Endothelial cell of umbilical vein (primary cell): ENCODE measurements around the gene REPS1. TPM values are rescaled to one million over a fixed set of nuclear protein-coding genes. Genes with fewer than 3 reads are reported as not detected.

Source experiments
- BruUV-seq: library from RNA; stranded (reverse); fragments of 400-500 nt; replicated peaks from 2 replicates; lab custom pipeline; 2021; lab: Mats Ljungman, UMichigan
- CTCF ChIA-PET: fragments of 300-600, 350-600 bp; sonication (Branson Sonifier 250); formaldehyde crosslinking; loops from one replicate; lab custom pipeline; 2021; ENCODE audit warnings: antibody characterized with exemption, inconsistent platforms; lab: Charles Lee
- POLR2A ChIA-PET: fragments of 300-600, 350-600 bp; sonication (Branson Sonifier 250); formaldehyde crosslinking; loops from one replicate; lab custom pipeline; 2021; ENCODE audit warnings: antibody characterized with exemption, inconsistent platforms; lab: Charles Lee
- DNase-seq: peaks from one replicate; pipeline ENCODE4 v3.0.0-alpha.2; 2011; ENCODE audit warnings: low read depth, low spot score
- FAIRE-seq: peaks from 2 replicates; lab custom pipeline; 2011; peaks lifted over from hg19 to GRCh38; lab: Jason Lieb, UNC
- H2AFZ ChIP-seq: 2 replicates; pipeline ENCODE4 v1.6.0; 2012; ENCODE audit warnings: low read depth, low read length, control low read depth, inconsistent platforms
- H3K27ac ChIP-seq: 2 replicates; pipeline ENCODE4 v1.5.1; 2011; ENCODE audit warnings: low read depth, mild to moderate bottlenecking, control low read depth, low read length, moderate library complexity; ENCODE audit not compliant: insufficient read depth
- H3K27me3 ChIP-seq, 2 experiments: 2 replicates each; pipeline versions ENCODE4 v1.6.0 to v1.6.1; 2011; ENCODE audit warnings: low read length in 2 of 2, mixed read lengths in 1 of 2; ENCODE audit not compliant: control insufficient read depth in 2 of 2, insufficient read depth in 2 of 2
- H3K36me3 ChIP-seq, 2 experiments: 2 replicates in 1 of 2; 3 replicates in 1 of 2; pipeline ENCODE4 v1.5.1; 2011; ENCODE audit warnings: low read length in 2 of 2, mild to moderate bottlenecking in 1 of 2, moderate library complexity in 1 of 2; ENCODE audit not compliant: control insufficient read depth in 2 of 2, insufficient read depth in 2 of 2; ENCODE audit errors: extremely low read depth in 1 of 2
- H3K4me1 ChIP-seq: 3 replicates; pipeline ENCODE4 v1.5.1; 2011; ENCODE audit warnings: mild to moderate bottlenecking, low read length; ENCODE audit not compliant: control insufficient read depth, insufficient read depth; ENCODE audit errors: extremely low read depth
- H3K4me2 ChIP-seq: 2 replicates; pipeline ENCODE4 v1.6.1; 2011; ENCODE audit warnings: low read length, control low read depth, mixed read lengths; ENCODE audit not compliant: insufficient read depth
- H3K4me3 ChIP-seq, 3 experiments: fragments of 200-600 bp in 1 of 3; sonication (generic), shearing (Covaris generic) in 1 of 3; replicated peaks in 1 of 3; 2 replicates each; pipeline ENCODE4 v1.5.1; 2011 to 2016; ENCODE audit warnings: control low read depth in 3 of 3, low read length in 3 of 3, mild to moderate bottlenecking in 2 of 3, inconsistent platforms in 1 of 3, low read depth in 1 of 3, moderate library complexity in 1 of 3; ENCODE audit not compliant: insufficient read depth in 1 of 3
- H3K79me2 ChIP-seq: 2 replicates; pipeline ENCODE4 v1.6.0; 2012; ENCODE audit warnings: low read length, inconsistent platforms; ENCODE audit not compliant: control insufficient read depth, insufficient read depth
- H3K9ac ChIP-seq: replicated peaks from 2 replicates; pipeline ENCODE3; 2011; ENCODE audit warnings: low read length, control low read depth; ENCODE audit not compliant: insufficient read depth; ENCODE audit errors: extremely low read depth
- H3K9me1 ChIP-seq: replicated peaks from 3 replicates; pipeline ENCODE4 v1.6.0; 2011; ENCODE audit warnings: mild to moderate bottlenecking, low read length; ENCODE audit not compliant: control insufficient read depth, insufficient read depth; ENCODE audit errors: extremely low read depth
- H3K9me3 ChIP-seq: replicated peaks from 2 replicates; pipeline ENCODE4 v1.5.1; 2012; ENCODE audit warnings: low read length, inconsistent platforms; ENCODE audit not compliant: control insufficient read depth, insufficient read depth
- H4K20me1 ChIP-seq: replicated peaks from 2 replicates; pipeline ENCODE3; 2011; ENCODE audit warnings: mild to moderate bottlenecking, low read length; ENCODE audit not compliant: control insufficient read depth, insufficient read depth; ENCODE audit errors: extremely low read depth
- EZH2 ChIP-seq: IDR thresholded peaks from 2 replicates; pipeline ENCODE4 v1.6.1; 2012; ENCODE audit warnings: borderline replicate concordance, low read depth, mild to moderate bottlenecking, moderate library complexity, low read length, inconsistent platforms; ENCODE audit not compliant: severe bottlenecking
- FOS ChIP-seq: IDR thresholded peaks from 2 replicates; pipeline ENCODE4 v1.6.1; 2011; ENCODE audit warnings: mild to moderate bottlenecking, low read length, moderate library complexity, borderline replicate concordance; ENCODE audit not compliant: insufficient read depth
- GATA2 ChIP-seq: IDR thresholded peaks from 2 replicates; pipeline ENCODE4 v1.7.0; 2011; ENCODE audit warnings: low read depth, mild to moderate bottlenecking, moderate library complexity, mixed read lengths, low read length; ENCODE audit not compliant: insufficient read length, insufficient read depth
- JUN ChIP-seq: IDR thresholded peaks from 2 replicates; pipeline ENCODE4 v1.6.1; 2011; ENCODE audit warnings: borderline replicate concordance, low read depth; ENCODE audit not compliant: insufficient read length, insufficient read depth
- MYC ChIP-seq: IDR thresholded peaks from one replicate; pipeline ENCODE4 v1.6.1; 2011; ENCODE audit warnings: mild to moderate bottlenecking, low read depth, low read length
- POLR2A ChIP-seq: IDR thresholded peaks from 2 replicates; pipeline ENCODE4 v1.6.1; 2012; ENCODE audit warnings: low read depth, mild to moderate bottlenecking, control low read depth, low read length
- POLR2AphosphoS5 ChIP-seq: IDR thresholded peaks from 2 replicates; pipeline ENCODE4 v1.6.1; 2012; ENCODE audit warnings: low read depth, mild to moderate bottlenecking, control low read depth, low read length, moderate library complexity; ENCODE audit not compliant: insufficient read depth
- dilution Hi-C: fragments of 300-500 bp; cut with MboI; formaldehyde crosslinking; loops from one replicate; pipeline ENCODE4 v1.15.0; 2019; ENCODE audit warnings: low sequenced_read_pairs; ENCODE audit not compliant: extremely low pct_ligation_motif_present
- intact Hi-C: fragments of 100-400 bp; cut with micrococcal nuclease; formaldehyde crosslinking; loops from one replicate; pipeline ENCODE4 v1.10.0; 2022
- polyA plus RNA-seq, 4 experiments: library from polyadenylated mRNA; depleted of rRNA in 3 of 4; stranded (reverse) in 3 of 4; unstranded in 1 of 4; fragments of >200 nt; gene quantifications; 2 replicates each; pipeline versions ENCODE4 v1.2.1 to v1.2.3, GENCODE V29; 2011 to 2012; ENCODE audit warnings: missing spikeins in 1 of 4
- total RNA-seq: library from RNA; stranded (reverse); gene quantifications from 2 replicates; pipeline ENCODE4 v1.2.3, GENCODE V29; 2021
- TF ChIP-seq, protein P1 (sequence below), 2 donors: IDR thresholded peaks; 1 replicate in 1 of 2; 2 replicates in 1 of 2; pipeline ENCODE4 v1.5.1; 2011; ENCODE audit warnings: low read length in 2 of 2, mild to moderate bottlenecking in 2 of 2, moderate library complexity in 2 of 2, control low read depth in 1 of 2, inconsistent platforms in 1 of 2, low read depth in 1 of 2; ENCODE audit not compliant: insufficient read depth in 1 of 2; ENCODE audit errors: extremely low read depth in 1 of 2
- TF ChIP-seq, protein P2 (sequence below): IDR thresholded peaks from 2 replicates; pipeline ENCODE4 v1.6.1; 2011; ENCODE audit not compliant: insufficient read depth, insufficient read length

Gene REPS1
- total and polyA plus RNA-seq, 2 donors (not counting 3 experiments of a cell fraction or from before 2014, with no cell fraction given): 20.6 to 35.0 TPM

DNA sequence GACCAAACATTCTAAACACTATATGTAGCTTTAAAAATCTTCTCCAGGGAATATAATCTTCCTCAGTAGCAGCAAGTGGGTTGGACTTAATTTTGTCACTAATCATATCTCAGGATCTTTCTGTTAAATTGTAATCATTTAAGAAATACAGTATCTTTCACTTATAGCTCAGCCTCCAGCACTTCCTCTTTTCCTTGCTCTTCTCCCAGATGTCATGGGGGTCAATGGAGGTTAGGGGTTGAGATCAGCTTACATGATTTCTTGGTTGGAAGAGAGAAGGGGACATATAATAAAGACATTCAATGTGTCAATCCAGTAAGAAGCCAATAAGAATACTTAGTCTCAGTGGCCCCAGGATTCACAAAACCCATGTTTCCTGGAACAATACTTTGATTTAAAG, 15.7 kb upstream of the REPS1 start:
- H3K9me1 ChIP-seq: no peaks in the 10 kb centered on the region
- H3K9ac ChIP-seq: no peak overlapping the region
- no peak overlapping the region for H3K4me2 ChIP-seq
- no peak overlapping the region for H3K4me3 ChIP-seq
- H3K27me3 ChIP-seq: peaks cover 0 to 3% of the 10 kb centered on the region in 2 experiments
- no peaks in the 10 kb centered on the region for H3K79me2 ChIP-seq
- no peak for FAIRE-seq
- TF ChIP-seq POLR2AphosphoS5: no peak
- TF ChIP-seq, protein P1, sequence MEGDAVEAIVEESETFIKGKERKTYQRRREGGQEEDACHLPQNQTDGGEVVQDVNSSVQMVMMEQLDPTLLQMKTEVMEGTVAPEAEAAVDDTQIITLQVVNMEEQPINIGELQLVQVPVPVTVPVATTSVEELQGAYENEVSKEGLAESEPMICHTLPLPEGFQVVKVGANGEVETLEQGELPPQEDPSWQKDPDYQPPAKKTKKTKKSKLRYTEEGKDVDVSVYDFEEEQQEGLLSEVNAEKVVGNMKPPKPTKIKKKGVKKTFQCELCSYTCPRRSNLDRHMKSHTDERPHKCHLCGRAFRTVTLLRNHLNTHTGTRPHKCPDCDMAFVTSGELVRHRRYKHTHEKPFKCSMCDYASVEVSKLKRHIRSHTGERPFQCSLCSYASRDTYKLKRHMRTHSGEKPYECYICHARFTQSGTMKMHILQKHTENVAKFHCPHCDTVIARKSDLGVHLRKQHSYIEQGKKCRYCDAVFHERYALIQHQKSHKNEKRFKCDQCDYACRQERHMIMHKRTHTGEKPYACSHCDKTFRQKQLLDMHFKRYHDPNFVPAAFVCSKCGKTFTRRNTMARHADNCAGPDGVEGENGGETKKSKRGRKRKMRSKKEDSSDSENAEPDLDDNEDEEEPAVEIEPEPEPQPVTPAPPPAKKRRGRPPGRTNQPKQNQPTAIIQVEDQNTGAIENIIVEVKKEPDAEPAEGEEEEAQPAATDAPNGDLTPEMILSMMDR (IDR thresholded peaks at IDR 0.05; ENCODE audit: extremely low read depth in 1 of 2, insufficient read depth in 1 of 2, low read depth in 1 of 2, low read length in 2 of 2): no peak
- TF ChIP-seq POLR2A: no peak
- no peak for TF ChIP-seq GATA2
- TF ChIP-seq EZH2: no peak
- TF ChIP-seq, protein P2, sequence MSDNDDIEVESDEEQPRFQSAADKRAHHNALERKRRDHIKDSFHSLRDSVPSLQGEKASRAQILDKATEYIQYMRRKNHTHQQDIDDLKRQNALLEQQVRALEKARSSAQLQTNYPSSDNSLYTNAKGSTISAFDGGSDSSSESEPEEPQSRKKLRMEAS: no peak
- no peak for TF ChIP-seq JUN
- TF ChIP-seq MYC: no peak
- no peak for TF ChIP-seq FOS
- H2AFZ ChIP-seq: no peak overlapping the region
- no peaks in the 10 kb centered on the region for H3K9me3 ChIP-seq
- H3K4me1 ChIP-seq: no peaks in the 10 kb centered on the region
- intact Hi-C loops (no loop called here), dilution Hi-C loops (no loop called here)
- no peak overlapping the region for H3K27ac ChIP-seq
- CTCF ChIA-PET: interaction anchor here (1.0 kb wide), 1 partner anchor 360 kb away, joined by 3 read pairs; no protein-coding TSS in a partner anchor
- H3K36me3 ChIP-seq: no peaks in the 10 kb centered on the region
- no peaks in the 10 kb centered on the region for H4K20me1 ChIP-seq
- POLR2A ChIA-PET: no interaction called here
- BruUV-seq: no TSS peak
- DNase-seq: no peak
